SK-N-MC (cell line): Measurements from ENCODE around the gene TMEM106C.

Experiments
- DNase-seq: peaks from one replicate; pipeline ENCODE4 v3.0.0-alpha.2; 2011; ENCODE audit warnings: low read depth, low spot score
- H3K27ac ChIP-seq: fragments of 200-600 bp; sonication (generic); 2 replicates; pipeline ENCODE4 v1.5.1; 2016; ENCODE audit warnings: mixed run types
- H3K36me3 ChIP-seq: fragments of 200-600 bp; sonication (generic); 2 replicates; pipeline ENCODE4 v1.6.1; 2017; ENCODE audit warnings: antibody characterized with exemption, low read length, mixed read lengths; ENCODE audit not compliant: insufficient read depth
- H3K4me3 ChIP-seq: fragments of 200-600 bp; sonication (generic); 2 replicates; pipeline ENCODE4 v1.5.1; 2016
- H3K9ac ChIP-seq: fragments of 200-600 bp; sonication (generic); 2 replicates; pipeline ENCODE4 v1.8.0; 2017; ENCODE audit warnings: mixed run types, mixed read lengths; ENCODE audit not compliant: insufficient read length
- H3K9me3 ChIP-seq: fragments of 200-600 bp; sonication (generic); 2 replicates; pipeline ENCODE4 v1.6.1; 2017; ENCODE audit warnings: low read depth, mild to moderate bottlenecking, antibody characterized with exemption, low read length, moderate library complexity, mixed read lengths
- EZH2 ChIP-seq: fragments of 200-600 bp; sonication (generic); IDR thresholded peaks from one replicate; pipeline ENCODE4 v1.6.1; 2017; ENCODE audit warnings: antibody characterized with exemption
- FOXP2 ChIP-seq: optimal IDR thresholded peaks from 2 replicates; pipeline ENCODE3; 2011; ENCODE audit warnings: mild to moderate bottlenecking, moderate library complexity; ENCODE audit not compliant: insufficient read depth; ENCODE audit errors: extremely low read length, control extremely low read depth
- POLR2AphosphoS5 ChIP-seq: IDR thresholded peaks from 2 replicates; pipeline ENCODE4 v1.6.1; 2012; ENCODE audit warnings: mild to moderate bottlenecking, low read depth, low read length, borderline replicate concordance

The TMEM106C gene

GRCh38 chr12:48002773-48003218 lies 39.4 kb downstream of the TMEM106C start:
- Histone ChIP-seq H3K9me3 (no peaks in the 10 kb centered on the region), H3K36me3 (no peaks in the 10 kb centered on the region), H3K9ac (no peak overlapping the region), H3K4me3 (peak overlapping the region; percentile 88), H3K27ac (no peak overlapping the region)
- TF ChIP-seq EZH2 = peak; percentile 81
- TF ChIP-seq POLR2AphosphoS5 = no peak
- DNase-seq = no peak

- peak overlapping the region; percentile 88 for H3K4me3 ChIP-seq
- TF ChIP-seq FOXP2 (no peak), POLR2AphosphoS5 (no peak), EZH2 (no peak)
- no peak for DNase-seq
- no peak overlapping the region for H3K9ac ChIP-seq
- no peaks in the 10 kb centered on the region for H3K9me3 ChIP-seq
- H3K27ac ChIP-seq = no peak overlapping the region
- no peaks in the 10 kb centered on the region for H3K36me3 ChIP-seq
Observed at GRCh38 chr12:48003226-48004052, 40.0 kb downstream of the TMEM106C start.

GRCh38 chr12:48004053-48004941 lies 40.9 kb downstream of the TMEM106C start, which contains the start of gene COL2A1:
TSS of gene COL2A1 (minus strand) at chr12:48004476. CDS start at chr12:48004321, 155 bp downstream.
- Histone ChIP-seq H3K27ac (no peak within 1 kb of the TSS), H3K9ac (no peak within 1 kb of the TSS), H3K36me3 (no peaks in the 10 kb centered on the region), H3K9me3 (no peaks in the 10 kb centered on the region), H3K4me3 (peak within 1 kb of the TSS; percentile 88)
- no peak for DNase-seq
- TF ChIP-seq EZH2 = no peak
- no peak for TF ChIP-seq POLR2AphosphoS5
- TF ChIP-seq FOXP2 = no peak

- no peak overlapping the region for H3K27ac ChIP-seq
- H3K36me3 ChIP-seq = no peaks in the 10 kb centered on the region
- TF ChIP-seq POLR2AphosphoS5 (no peak), EZH2 (no peak), FOXP2 (no peak)
- H3K9ac ChIP-seq = no peak overlapping the region
- H3K9me3 ChIP-seq = no peaks in the 10 kb centered on the region
- H3K4me3 ChIP-seq = no peak overlapping the region
- no peak for DNase-seq
Observed at GRCh38 chr12:48005001-48005749, 41.8 kb downstream of the TMEM106C start.

DNA sequence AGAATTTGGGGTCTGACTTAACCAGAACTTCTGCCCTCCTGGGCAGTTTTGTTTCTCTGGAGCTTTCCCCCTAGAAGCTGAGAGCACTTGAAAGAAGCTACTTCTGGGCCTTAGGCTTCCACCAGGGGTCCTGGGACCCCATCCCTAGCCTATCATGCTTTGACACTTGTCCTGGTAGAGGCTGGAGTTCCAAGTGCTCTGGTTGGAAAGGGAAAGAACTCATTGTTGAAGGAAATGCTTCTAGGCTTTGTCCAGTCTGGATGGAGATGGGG lies 42.3 kb downstream of the TMEM106C start:
- TF ChIP-seq EZH2 (no peak), POLR2AphosphoS5 (no peak), FOXP2 (no peak)
- no peak overlapping the region for H3K27ac ChIP-seq
- no peak overlapping the region for H3K4me3 ChIP-seq
- DNase-seq = no peak
- no peak overlapping the region for H3K9ac ChIP-seq
- H3K9me3 ChIP-seq = no peaks in the 10 kb centered on the region
- H3K36me3 ChIP-seq = no peaks in the 10 kb centered on the region

GRCh38 chr12:48007206-48007605 lies 43.8 kb downstream of the TMEM106C start:
- DNase-seq = no peak
- Histone ChIP-seq H3K27ac (no peak overlapping the region), H3K9me3 (no peaks in the 10 kb centered on the region), H3K36me3 (no peaks in the 10 kb centered on the region), H3K4me3 (no peak overlapping the region), H3K9ac (no peak overlapping the region)
- TF ChIP-seq EZH2 (no peak), FOXP2 (no peak), POLR2AphosphoS5 (no peak)

DNA sequence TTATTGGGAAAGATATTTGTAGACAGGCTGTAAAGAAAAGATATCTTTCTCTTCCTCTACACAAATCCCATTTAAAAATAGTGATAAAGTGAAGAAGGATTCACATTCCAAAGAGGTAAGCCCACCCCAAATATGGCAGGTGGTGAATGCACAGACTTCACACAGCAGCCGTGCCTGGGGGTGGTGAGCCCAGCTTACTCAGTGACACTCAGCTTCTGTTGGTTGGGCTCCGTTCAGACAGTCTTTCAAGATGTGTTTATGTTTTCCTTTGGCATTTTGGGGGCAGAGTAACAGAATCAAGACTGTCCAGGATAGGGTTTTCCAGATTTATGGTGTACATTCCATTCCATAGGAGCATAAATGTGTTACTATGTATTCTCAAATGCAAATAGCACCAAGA lies 45.0 kb downstream of the TMEM106C start:
- Histone ChIP-seq H3K4me3 (no peak overlapping the region), H3K9ac (no peak overlapping the region), H3K27ac (no peak overlapping the region), H3K36me3 (no peaks in the 10 kb centered on the region), H3K9me3 (no peaks in the 10 kb centered on the region)
- TF ChIP-seq FOXP2 (no peak), EZH2 (no peak), POLR2AphosphoS5 (no peak)
- DNase-seq = no peak

- no peak overlapping the region for H3K9ac ChIP-seq
- H3K9me3 ChIP-seq = no peaks in the 10 kb centered on the region
- no peak for TF ChIP-seq EZH2
- TF ChIP-seq FOXP2 = no peak
- TF ChIP-seq POLR2AphosphoS5 = no peak
- no peak overlapping the region for H3K27ac ChIP-seq
- no peaks in the 10 kb centered on the region for H3K36me3 ChIP-seq
- H3K4me3 ChIP-seq = no peak overlapping the region
- DNase-seq = no peak
Observed at GRCh38 chr12:48008950-48009349, 45.6 kb downstream of the TMEM106C start.
